Panc1 (cell line): Measurements from ENCODE around the gene APOBR. TPM values are rescaled to one million over a fixed set of nuclear protein-coding genes. Genes with fewer than 3 reads are reported as not detected.

ENCODE experiments used
- ATAC-seq: fragments of 200-7000 bp; cut with Tn5 transposase; 2 replicates; pipeline ENCODE4 v1.9.1; 2020; ENCODE audit warnings: mild to moderate bottlenecking, moderate library complexity
- BruUV-seq: library from RNA; stranded (reverse); fragments of 400-500 nt; replicated peaks from 2 replicates; lab custom pipeline; 2021; lab: Mats Ljungman, UMichigan
- CTCF ChIA-PET: fragments of 300-600 bp; sonication (Branson Sonifier 250); formaldehyde crosslinking; loops from one replicate; lab custom pipeline; 2022; ENCODE audit warnings: antibody characterized with exemption; lab: Charles Lee
- POLR2A ChIA-PET: fragments of 300-600 bp; sonication (Branson Sonifier 250); formaldehyde crosslinking; loops from one replicate; lab custom pipeline; 2022; ENCODE audit warnings: antibody characterized with exemption; lab: Charles Lee
- DNase-seq: peaks from one replicate; pipeline ENCODE4 v3.0.0-alpha.2; 2010; ENCODE audit warnings: low read depth, low spot score
- H3K27ac ChIP-seq: 2 replicates; pipeline ENCODE4 v1.5.1; 2011; ENCODE audit warnings: mild to moderate bottlenecking, low read length, inconsistent platforms
- H3K27me3 ChIP-seq: fragments of 200-500 bp; sonication (Bioruptor generic); 2 replicates; pipeline ENCODE4 v1.6.0; 2014; ENCODE audit warnings: low read length, inconsistent platforms; ENCODE audit not compliant: control insufficient read depth, insufficient read depth
- H3K36me3 ChIP-seq: fragments of 200-500 bp; sonication (Bioruptor generic); 2 replicates; pipeline ENCODE4 v1.5.1; 2014; ENCODE audit warnings: inconsistent platforms, mild to moderate bottlenecking, low read length, moderate library complexity; ENCODE audit not compliant: control insufficient read depth, insufficient read depth
- H3K4me1 ChIP-seq: 2 replicates; pipeline ENCODE4 v1.5.1; 2011; ENCODE audit warnings: inconsistent platforms, mild to moderate bottlenecking, low read length, moderate library complexity; ENCODE audit not compliant: control insufficient read depth, insufficient read depth
- H3K4me3 ChIP-seq, 2 experiments: 2 replicates each; pipeline ENCODE4 v1.5.1; 2011 to 2012; ENCODE audit warnings: low read depth in 2 of 2, low read length in 2 of 2, mild to moderate bottlenecking in 2 of 2, inconsistent platforms in 1 of 2, moderate library complexity in 1 of 2
- H3K9me3 ChIP-seq: fragments of 200-500 bp; sonication (Bioruptor generic); 2 replicates; pipeline ENCODE4 v1.5.1; 2014; ENCODE audit warnings: low read depth, mild to moderate bottlenecking, inconsistent platforms, low read length, moderate library complexity; ENCODE audit not compliant: control insufficient read depth, insufficient read depth
- CTCF ChIP-seq: fragments of 450-650 bp; IDR thresholded peaks from 2 replicates; pipeline ENCODE4 v1.5.1; 2017; ENCODE audit warnings: mild to moderate bottlenecking
- POLR2AphosphoS5 ChIP-seq: IDR thresholded peaks from 2 replicates; pipeline ENCODE4 v1.6.1; 2012; ENCODE audit warnings: mild to moderate bottlenecking, low read depth, low read length, moderate library complexity
- REST ChIP-seq, 2 experiments: IDR thresholded peaks; 2 replicates each; pipeline ENCODE4 v1.6.1; 2011 to 2012; ENCODE audit warnings: low read depth in 2 of 2, control low read depth in 1 of 2, low read length in 1 of 2, mild to moderate bottlenecking in 1 of 2, moderate library complexity in 1 of 2; ENCODE audit not compliant: insufficient read depth in 1 of 2
- SIN3A ChIP-seq: IDR thresholded peaks from 2 replicates; pipeline ENCODE4 v1.6.1; 2012; ENCODE audit warnings: low read depth, mild to moderate bottlenecking, low read length, moderate library complexity, borderline replicate concordance; ENCODE audit not compliant: insufficient read depth
- TCF7L2 ChIP-seq: IDR thresholded peaks from 2 replicates; pipeline ENCODE4 v1.6.1; 2011; ENCODE audit warnings: mild to moderate bottlenecking, low read depth, low read length, inconsistent platforms
- in situ Hi-C: cut with HindIII; loops from 2 replicates; pipeline ENCODE4 v1.10.0; 2016; ENCODE audit warnings: low sequenced_read_pairs, low pct_unique_long_range_greater_than_20kb
- intact Hi-C: fragments of 100-400 bp; cut with micrococcal nuclease; formaldehyde crosslinking; loops from one replicate; pipeline ENCODE4 v1.10.0; 2022; ENCODE audit not compliant: unreplicated experiment
- total RNA-seq: library from RNA; stranded (reverse); gene quantifications from one replicate; pipeline ENCODE4 v1.2.1, GENCODE V29; 2021; ENCODE audit not compliant: unreplicated experiment

Gene APOBR
- total RNA-seq, 1 experiment from 2014 or later = 0.13 TPM

- no peaks in the 10 kb centered on the region for H3K27me3 ChIP-seq
- in situ Hi-C loops (no loop called here), intact Hi-C loops (no loop called here)
- POLR2A ChIA-PET = no interaction called here
- H3K4me1 ChIP-seq = 0 out of 2 replicates have a peak, but pooled peaks cover 3% of the 10 kb centered on the region
- H3K27ac ChIP-seq = no peak overlapping the region
- no peaks in the 10 kb centered on the region for H3K36me3 ChIP-seq
- DNase-seq (no peak), ATAC-seq (no peak)
- no peak overlapping the region for H3K4me3 ChIP-seq
- H3K9me3 ChIP-seq = no peaks in the 10 kb centered on the region
- BruUV-seq = no TSS peak
- CTCF ChIA-PET = no interaction called here
- TF ChIP-seq POLR2AphosphoS5 (no peak), SIN3A (no peak), REST (IDR thresholded peaks at IDR 0.05; ENCODE audit: insufficient read depth in 1 of 2, low read depth in 2 of 2, low read length in 1 of 2) (no peak), TCF7L2 (no peak), CTCF (no peak)
These were observed 11.2 kb downstream of the APOBR start for GRCh38 chr16:28505489-28506137.

GRCh38 chr16:28511031-28511430 lies 16.6 kb downstream of the APOBR start:
- H3K27me3 ChIP-seq = no peaks in the 10 kb centered on the region
- ChIA-PET POLR2A (interaction anchor here (0.5 kb wide), 1 partner anchor 39 kb away, joined by 3 read pairs; no protein-coding TSS in a partner anchor), CTCF (no interaction called here)
- H3K4me1 ChIP-seq = no peaks in the 10 kb centered on the region
- no peak overlapping the region for H3K27ac ChIP-seq
- intact Hi-C loops (no loop called here), in situ Hi-C loops (no loop called here)
- H3K4me3 ChIP-seq = no peak overlapping the region
- ATAC-seq = no peak
- TF ChIP-seq POLR2AphosphoS5 (no peak), REST (IDR thresholded peaks at IDR 0.05; ENCODE audit: insufficient read depth in 1 of 2, low read depth in 2 of 2, low read length in 1 of 2) (no peak), TCF7L2 (no peak), CTCF (no peak), SIN3A (no peak)
- BruUV-seq = no TSS peak
- DNase-seq = no peak
- no peaks in the 10 kb centered on the region for H3K36me3 ChIP-seq
- H3K9me3 ChIP-seq = no peaks in the 10 kb centered on the region
